ENCODE measurements around the gene LDB1. TPM values are rescaled to one million over a fixed set of nuclear protein-coding genes. Genes with fewer than 3 reads are reported as not detected.

The LDB1 gene
- total RNA-seq, 1 donor from 2014 or later: 122 TPM

- DNase-seq (ENCODE audit: low read depth, low spot score): no peak
- Mint-ChIP-seq H3K36me3 (ENCODE audit: low read depth) (no peaks in the 10 kb centered on the region), H3K4me3 (peak overlapping the region; percentile 93), H3K27me3 (ENCODE audit: low read depth) (no peaks in the 10 kb centered on the region), H3K9me3 (no peaks in the 10 kb centered on the region), H3K4me1 (peaks cover 41% of the 10 kb centered on the region), H3K27ac (ENCODE audit: unreplicated experiment) (peak overlapping the region; percentile 86)
- TF ChIP-seq, protein P1, sequence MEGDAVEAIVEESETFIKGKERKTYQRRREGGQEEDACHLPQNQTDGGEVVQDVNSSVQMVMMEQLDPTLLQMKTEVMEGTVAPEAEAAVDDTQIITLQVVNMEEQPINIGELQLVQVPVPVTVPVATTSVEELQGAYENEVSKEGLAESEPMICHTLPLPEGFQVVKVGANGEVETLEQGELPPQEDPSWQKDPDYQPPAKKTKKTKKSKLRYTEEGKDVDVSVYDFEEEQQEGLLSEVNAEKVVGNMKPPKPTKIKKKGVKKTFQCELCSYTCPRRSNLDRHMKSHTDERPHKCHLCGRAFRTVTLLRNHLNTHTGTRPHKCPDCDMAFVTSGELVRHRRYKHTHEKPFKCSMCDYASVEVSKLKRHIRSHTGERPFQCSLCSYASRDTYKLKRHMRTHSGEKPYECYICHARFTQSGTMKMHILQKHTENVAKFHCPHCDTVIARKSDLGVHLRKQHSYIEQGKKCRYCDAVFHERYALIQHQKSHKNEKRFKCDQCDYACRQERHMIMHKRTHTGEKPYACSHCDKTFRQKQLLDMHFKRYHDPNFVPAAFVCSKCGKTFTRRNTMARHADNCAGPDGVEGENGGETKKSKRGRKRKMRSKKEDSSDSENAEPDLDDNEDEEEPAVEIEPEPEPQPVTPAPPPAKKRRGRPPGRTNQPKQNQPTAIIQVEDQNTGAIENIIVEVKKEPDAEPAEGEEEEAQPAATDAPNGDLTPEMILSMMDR (conservative IDR thresholded peaks at IDR 0.05): no peak
These were observed 2.3 kb upstream of the LDB1 start for GRCh38 chr10:102122450-102122849.

GRCh38 chr10:102121739-102122372 lies 1.7 kb upstream of the LDB1 start:
- Mint-ChIP-seq H3K27ac (ENCODE audit: unreplicated experiment) (peak overlapping the region; percentile 96), H3K27me3 (ENCODE audit: low read depth) (no peaks in the 10 kb centered on the region), H3K4me3 (peak overlapping the region; percentile 93), H3K4me1 (peaks cover 47% of the 10 kb centered on the region), H3K9me3 (no peaks in the 10 kb centered on the region), H3K36me3 (ENCODE audit: low read depth) (no peaks in the 10 kb centered on the region)
- no peak for DNase-seq (ENCODE audit: low read depth, low spot score)
- TF ChIP-seq, protein P1 (conservative IDR thresholded peaks at IDR 0.05): no peak

DNA sequence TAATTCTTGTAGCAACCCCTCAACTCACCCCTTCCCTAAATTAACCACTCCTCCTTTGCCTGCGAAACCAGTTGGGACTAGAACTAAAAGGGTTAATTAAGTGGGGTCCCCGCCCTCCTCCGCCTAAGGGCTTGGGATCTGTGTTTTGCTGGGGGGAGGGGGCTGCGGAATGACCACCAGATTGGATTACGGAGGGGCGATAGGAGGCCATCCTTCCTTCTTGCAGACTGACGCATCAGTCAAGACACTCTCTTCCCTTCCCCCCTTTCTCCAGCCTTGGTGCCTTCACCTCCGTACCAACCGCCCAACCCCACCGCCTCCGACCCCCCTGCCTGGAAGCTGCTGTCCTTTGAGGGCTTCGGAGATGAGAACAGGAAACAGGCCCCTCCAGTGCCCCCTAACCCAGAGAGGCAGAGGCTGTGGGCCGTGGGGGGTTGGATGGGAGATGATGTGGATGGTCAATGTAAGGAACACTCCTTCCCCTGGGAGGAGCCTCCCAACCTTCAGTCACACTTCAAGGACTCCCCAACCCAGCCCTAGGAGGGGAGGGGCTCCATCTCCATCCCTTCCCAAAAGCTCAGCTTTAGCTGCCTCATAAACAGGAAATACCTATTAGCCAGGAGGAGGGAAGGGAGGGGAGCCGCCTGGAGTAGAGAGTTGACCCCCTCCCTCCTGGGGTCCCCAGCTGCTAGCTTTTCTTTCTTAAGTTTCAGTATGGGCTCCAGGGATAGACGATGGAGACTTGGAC lies 997 bp upstream of the LDB1 start:
- TF ChIP-seq, protein P1 (conservative IDR thresholded peaks at IDR 0.05): no peak
- Mint-ChIP-seq H3K27me3 (ENCODE audit: low read depth) (no peaks in the 10 kb centered on the region), H3K4me1 (peaks cover 54% of the 10 kb centered on the region), H3K4me3 (peak overlapping the region; percentile 93), H3K36me3 (ENCODE audit: low read depth) (no peaks in the 10 kb centered on the region), H3K27ac (ENCODE audit: unreplicated experiment) (peak overlapping the region; percentile 96), H3K9me3 (no peaks in the 10 kb centered on the region)
- DNase-seq (ENCODE audit: low read depth, low spot score): peak; percentile 51

DNA sequence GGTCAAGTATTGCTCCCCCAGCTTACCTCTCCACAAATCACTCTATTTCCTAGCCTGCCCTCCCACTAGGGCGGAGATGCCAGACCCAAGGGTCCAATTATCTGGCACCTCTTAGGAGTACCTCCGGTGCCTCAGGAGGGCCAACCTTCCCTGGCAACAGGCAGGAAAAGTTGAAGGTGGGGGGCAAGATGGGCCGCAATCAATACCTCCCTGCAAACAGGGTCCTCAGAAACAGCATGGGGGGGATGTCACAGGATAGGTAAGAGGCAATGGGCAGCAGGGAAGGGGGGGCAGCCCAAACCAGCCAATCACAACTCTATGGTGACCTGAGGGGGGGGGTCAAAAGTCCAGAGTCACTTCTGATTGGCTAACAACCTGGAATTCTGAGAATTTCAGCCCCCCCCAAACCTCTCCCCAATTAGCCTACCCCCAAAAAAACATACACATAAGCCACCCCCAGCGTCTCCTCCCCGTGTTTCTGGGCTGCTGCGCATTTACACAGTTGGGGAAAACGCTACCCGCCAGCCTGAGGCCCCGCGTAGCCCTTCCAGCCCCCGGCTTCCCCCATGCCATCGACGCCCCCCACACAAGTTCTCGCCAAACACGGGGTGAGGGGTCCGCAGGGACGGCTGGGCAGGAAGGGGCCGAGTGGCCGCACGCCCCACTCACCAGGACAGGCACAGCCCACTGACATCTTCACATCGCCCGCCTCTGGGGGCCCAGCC lies 589 bp downstream of the LDB1 start:
- H3K4me1 Mint-ChIP-seq: peaks cover 68% of the 10 kb centered on the region
- no peaks in the 10 kb centered on the region for H3K9me3 Mint-ChIP-seq
- TF ChIP-seq, protein P1 (conservative IDR thresholded peaks at IDR 0.05): no peak
- no peak for DNase-seq (ENCODE audit: low read depth, low spot score)
- peak overlapping the region; percentile 94 for H3K4me3 Mint-ChIP-seq
- peak overlapping the region; percentile 19 for H3K27ac Mint-ChIP-seq (ENCODE audit: unreplicated experiment)
- H3K27me3 Mint-ChIP-seq (ENCODE audit: low read depth): no peaks in the 10 kb centered on the region
- H3K36me3 Mint-ChIP-seq (ENCODE audit: low read depth): no peaks in the 10 kb centered on the region

DNA sequence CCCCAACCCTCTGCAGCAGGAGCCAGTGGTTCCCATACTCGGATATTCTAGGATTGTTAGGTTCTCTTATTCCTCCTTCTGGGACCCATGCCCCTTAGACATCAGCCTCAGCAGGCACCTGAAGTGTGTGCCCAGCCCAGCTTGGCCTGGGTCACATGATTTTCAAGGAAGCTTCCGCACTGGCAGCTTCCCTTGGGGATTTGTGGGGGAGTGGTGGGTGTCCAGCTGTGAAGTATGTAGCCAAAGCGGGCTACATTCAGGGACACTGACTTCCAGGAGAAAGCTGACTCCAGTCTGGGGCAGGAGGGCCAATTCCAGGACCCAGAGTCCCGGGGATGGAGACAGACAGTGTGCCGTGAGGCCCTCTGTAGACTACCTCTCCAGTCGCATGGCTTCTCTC lies 1.3 kb downstream of the LDB1 start:
- peak overlapping the region; percentile 99 for H3K27ac Mint-ChIP-seq (ENCODE audit: unreplicated experiment)
- H3K27me3 Mint-ChIP-seq (ENCODE audit: low read depth): no peaks in the 10 kb centered on the region
- TF ChIP-seq, protein P1 (conservative IDR thresholded peaks at IDR 0.05): no peak
- no peaks in the 10 kb centered on the region for H3K9me3 Mint-ChIP-seq
- peaks cover 69% of the 10 kb centered on the region for H3K4me1 Mint-ChIP-seq
- peak overlapping the region; percentile 94 for H3K4me3 Mint-ChIP-seq
- H3K36me3 Mint-ChIP-seq (ENCODE audit: low read depth): no peaks in the 10 kb centered on the region
- DNase-seq (ENCODE audit: low read depth, low spot score): no peak

Measured in neural crest cell (in vitro differentiated cells).